GM12878 (cell line): ENCODE results near the gene RPRD1B. TPM values are rescaled to one million over a fixed set of nuclear protein-coding genes. Genes with fewer than 3 reads are reported as not detected.
A peak's percentile ranks its signal among the peaks of the same experiment; 100 is the strongest.

Source experiments
- ASH2L ChIP-seq: fragments of 300-600, 200-600 bp; sonication (generic); IDR thresholded peaks from 2 replicates; pipeline ENCODE4 v1.6.1; 2017; ENCODE audit warnings: low read depth, mild to moderate bottlenecking, borderline replicate concordance
- CHD1 ChIP-seq: IDR thresholded peaks from 2 replicates; pipeline ENCODE4 v1.6.1; 2012; ENCODE audit warnings: low read depth, low read length, improper control_type of control experiment
- CHD2 ChIP-seq: IDR thresholded peaks from 2 replicates; pipeline ENCODE4 v1.6.1; 2011; ENCODE audit warnings: low read depth, low read length, improper control_type of control experiment, borderline replicate concordance
- ESRRA ChIP-seq: IDR thresholded peaks from 2 replicates; pipeline ENCODE4 v1.6.1; 2012; ENCODE audit warnings: mild to moderate bottlenecking, low read length, improper control_type of control experiment
- ETV6 ChIP-seq, 2 experiments: fragments of 450-650 bp in 1 of 2; IDR thresholded peaks in 1 of 2; conservative IDR thresholded peaks in 1 of 2; 2 replicates each; pipeline ENCODE4 v1.6.1; 2014; ENCODE audit warnings: antibody characterized with exemption in 1 of 2, borderline replicate concordance in 1 of 2, low read depth in 1 of 2, mild to moderate bottlenecking in 1 of 2, moderate library complexity in 1 of 2
- GABPA ChIP-seq: IDR thresholded peaks from 2 replicates; pipeline ENCODE4 v1.6.1; 2014; ENCODE audit warnings: antibody characterized with exemption, low read depth, mild to moderate bottlenecking, inconsistent platforms
- GATAD2B ChIP-seq: fragments of 450-650 bp; conservative IDR thresholded peaks from 2 replicates; pipeline ENCODE4 v1.6.1; 2017; ENCODE audit warnings: low read depth, mild to moderate bottlenecking, moderate library complexity
- HCFC1 ChIP-seq: fragments of 150-350 bp; IDR thresholded peaks from 2 replicates; pipeline ENCODE4 v1.6.1; 2014; ENCODE audit warnings: low read length
- HDGF ChIP-seq: fragments of 450-650 bp; IDR thresholded peaks from 2 replicates; pipeline ENCODE4 v1.6.1; 2016; ENCODE audit warnings: antibody characterized with exemption
- IRF3 ChIP-seq: fragments of 450-650 bp; IDR thresholded peaks from 2 replicates; pipeline ENCODE4 v1.6.1; 2014; ENCODE audit warnings: mild to moderate bottlenecking
- MYC ChIP-seq: IDR thresholded peaks from 2 replicates; pipeline ENCODE4 v1.6.1; 2011; ENCODE audit warnings: mild to moderate bottlenecking, low read length, moderate library complexity, inconsistent platforms; ENCODE audit not compliant: insufficient read depth, insufficient replicate concordance, insufficient read length, severe bottlenecking
- NFYA ChIP-seq: IDR thresholded peaks from 2 replicates; pipeline ENCODE4 v1.6.1; 2011; ENCODE audit warnings: low read depth, mild to moderate bottlenecking, low read length, improper control_type of control experiment, borderline replicate concordance
- NFYB ChIP-seq: IDR thresholded peaks from 2 replicates; pipeline ENCODE4 v1.6.1; 2011; ENCODE audit warnings: low read depth, mild to moderate bottlenecking, low read length, improper control_type of control experiment, moderate library complexity; ENCODE audit not compliant: insufficient read depth
- NR2F1 ChIP-seq: fragments of 450-650 bp; conservative IDR thresholded peaks from 2 replicates; pipeline ENCODE4 v1.6.1; 2017; ENCODE audit warnings: mild to moderate bottlenecking
- RUNX3 ChIP-seq: IDR thresholded peaks from 2 replicates; pipeline ENCODE4 v1.6.1; 2012; ENCODE audit warnings: low read length, inconsistent platforms
- SIX5 ChIP-seq: IDR thresholded peaks from 2 replicates; pipeline ENCODE4 v1.6.1; 2011; ENCODE audit warnings: mild to moderate bottlenecking, low read depth, low read length, moderate library complexity; ENCODE audit not compliant: severe bottlenecking
- SMARCA5 ChIP-seq: fragments of 450-650 bp; IDR thresholded peaks from 2 replicates; pipeline ENCODE4 v1.6.1; 2017; ENCODE audit warnings: mild to moderate bottlenecking
- SREBF1 ChIP-seq: IDR thresholded peaks from 2 replicates; pipeline ENCODE4 v1.6.1; 2012; ENCODE audit warnings: mild to moderate bottlenecking, low read length
- TBL1XR1 ChIP-seq: IDR thresholded peaks from 2 replicates; pipeline ENCODE4 v1.6.1; 2012; ENCODE audit warnings: low read depth, low read length, improper control_type of control experiment
- YBX1 ChIP-seq: fragments of 450-650 bp; IDR thresholded peaks from 2 replicates; pipeline ENCODE4 v1.6.1; 2016; ENCODE audit warnings: antibody characterized with exemption
- YY1 ChIP-seq: IDR thresholded peaks from 2 replicates; pipeline ENCODE4 v1.6.1; 2011; ENCODE audit warnings: low read depth, mild to moderate bottlenecking, low read length
- ZNF217 ChIP-seq: fragments of 450-650 bp; IDR thresholded peaks from 2 replicates; pipeline ENCODE4 v1.6.1; 2017; ENCODE audit warnings: antibody characterized with exemption, mild to moderate bottlenecking
- ZNF274 ChIP-seq: IDR thresholded peaks from one replicate; pipeline ENCODE4 v1.8.0; 2011; ENCODE audit not compliant: insufficient read length, insufficient read depth
- polyA plus RNA-seq, 11 experiments: library from polyadenylated mRNA; depleted of rRNA in 4 of 11; unstranded in 6 of 11; stranded (reverse) in 5 of 11; fragments of >200 nt; fragmentation: Nextera tagmentation in 4 of 11; fragmentation: Illumina TruSeq in 1 of 11; extraction: Ambion mirVana in 4 of 11; extraction: Trizol in 1 of 11; gene quantifications; 1 replicate in 1 of 11; 2 replicates in 10 of 11; pipeline versions ENCODE4 v1.2.1 to v1.2.3, GENCODE V29; 2011 to 2016; ENCODE audit warnings: inconsistent platforms in 2 of 11, missing spikeins in 2 of 11, low read depth in 1 of 11
- total RNA-seq, 4 experiments: library from RNA; depleted of rRNA in 3 of 4; stranded (reverse); fragments of >200 nt in 3 of 4; fragmentation: Illumina TruSeq in 1 of 4; extraction: Trizol in 1 of 4; gene quantifications; 2 replicates each; pipeline versions ENCODE4 v1.2.1 to v1.2.3, GENCODE V29; 2013 to 2021
- TF ChIP-seq, protein P1 (sequence below): fragments of 450-650 bp; IDR thresholded peaks from 2 replicates; pipeline ENCODE4 v1.6.1; 2016; ENCODE audit warnings: mild to moderate bottlenecking

Gene RPRD1B
- total and polyA plus RNA-seq, 10 of the 15 experiments (the other 5 are each of a cell fraction or from before 2014, with no cell fraction given) = 5.2 to 40.2 (median 30.0) TPM

DNA sequence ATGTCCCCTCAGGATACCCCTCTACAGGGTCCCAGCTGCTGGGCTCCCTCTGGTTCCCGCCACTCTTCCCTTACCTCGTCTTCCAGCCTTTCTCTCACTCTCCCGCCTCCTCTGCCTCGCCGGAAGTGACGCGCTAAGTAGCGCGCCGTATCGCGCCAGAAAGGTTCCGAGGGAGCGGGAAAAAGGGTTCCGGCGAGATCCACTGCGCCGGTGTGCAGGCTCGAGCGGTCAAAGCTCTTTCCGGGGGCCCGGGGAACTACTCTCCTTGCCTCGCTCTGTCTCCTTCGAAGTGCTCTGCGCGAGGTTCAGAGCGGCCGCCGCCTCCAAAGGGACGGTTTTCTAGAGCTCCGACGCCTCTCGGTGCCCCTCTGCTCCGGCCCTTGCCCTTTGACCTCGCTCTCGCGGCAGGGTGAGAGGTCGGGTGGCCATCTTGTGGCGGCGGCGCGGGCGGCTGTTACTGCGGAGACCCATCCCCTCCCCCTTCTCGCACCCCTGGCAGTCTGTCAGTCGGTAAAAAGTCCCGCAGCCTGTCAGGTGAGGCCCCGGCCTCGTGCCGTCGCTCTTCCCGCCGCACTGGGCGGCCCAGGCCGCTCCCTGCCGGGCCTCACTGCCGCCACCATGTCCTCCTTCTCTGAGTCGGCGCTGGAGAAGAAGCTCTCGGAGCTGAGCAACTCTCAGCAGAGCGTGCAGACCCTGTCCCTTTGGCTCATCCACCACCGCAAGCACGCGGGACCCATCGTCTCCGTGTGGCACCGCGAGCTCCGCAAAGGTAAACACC lies at the start of gene RPRD1B, which contains the start of gene TTI1 (continued):
- TF ChIP-seq IRF3 (no peak), CHD1 (peak; percentile 95; the same call in 1 of the 2 replicates), ETV6 (conservative IDR thresholded peaks at IDR 0.05 in 1 of 2, IDR thresholded peaks at IDR 0.05 in 1 of 2; ENCODE audit: borderline replicate concordance in 1 of 2, low read depth in 1 of 2) (no peak), YBX1 (no peak), NR2F1 (peak; percentile 100), NFYB (no peak), YY1 (peak; percentile 96), SMARCA5 (0 out of 2 replicates have a peak, but pooled peaks have one; percentile 50), SIX5 (peak; percentile 67), NFYA (no peak), GABPA (peak; percentile 94), ESRRA (no peak), TBL1XR1 (peak; percentile 95), HCFC1 (peak; percentile 87), GATAD2B (peak; percentile 53), ZNF217 (no peak), CHD2 (peak; percentile 71), ZNF274 (no peak), HDGF (no peak), MYC (no peak), SREBF1 (peak; percentile 89; the same call in 1 of the 2 replicates), ASH2L (peak; percentile 97), RUNX3 (peak; percentile 68)
- TF ChIP-seq, protein P1, sequence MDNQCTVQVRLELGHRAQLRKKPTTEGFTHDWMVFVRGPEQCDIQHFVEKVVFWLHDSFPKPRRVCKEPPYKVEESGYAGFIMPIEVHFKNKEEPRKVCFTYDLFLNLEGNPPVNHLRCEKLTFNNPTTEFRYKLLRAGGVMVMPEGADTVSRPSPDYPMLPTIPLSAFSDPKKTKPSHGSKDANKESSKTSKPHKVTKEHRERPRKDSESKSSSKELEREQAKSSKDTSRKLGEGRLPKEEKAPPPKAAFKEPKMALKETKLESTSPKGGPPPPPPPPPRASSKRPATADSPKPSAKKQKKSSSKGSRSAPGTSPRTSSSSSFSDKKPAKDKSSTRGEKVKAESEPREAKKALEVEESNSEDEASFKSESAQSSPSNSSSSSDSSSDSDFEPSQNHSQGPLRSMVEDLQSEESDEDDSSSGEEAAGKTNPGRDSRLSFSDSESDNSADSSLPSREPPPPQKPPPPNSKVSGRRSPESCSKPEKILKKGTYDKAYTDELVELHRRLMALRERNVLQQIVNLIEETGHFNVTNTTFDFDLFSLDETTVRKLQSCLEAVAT = 0 out of 2 replicates have a peak, but pooled peaks have one; percentile 44
